T1000 (cell line): ENCODE measurements around the gene RNF157.

Experiments
- DNase-seq: peaks from one replicate; lab custom pipeline; 2025; ENCODE audit warnings: mixed read lengths; lab: John Stamatoyannopoulos, UW

The RNF157 gene

DNA sequence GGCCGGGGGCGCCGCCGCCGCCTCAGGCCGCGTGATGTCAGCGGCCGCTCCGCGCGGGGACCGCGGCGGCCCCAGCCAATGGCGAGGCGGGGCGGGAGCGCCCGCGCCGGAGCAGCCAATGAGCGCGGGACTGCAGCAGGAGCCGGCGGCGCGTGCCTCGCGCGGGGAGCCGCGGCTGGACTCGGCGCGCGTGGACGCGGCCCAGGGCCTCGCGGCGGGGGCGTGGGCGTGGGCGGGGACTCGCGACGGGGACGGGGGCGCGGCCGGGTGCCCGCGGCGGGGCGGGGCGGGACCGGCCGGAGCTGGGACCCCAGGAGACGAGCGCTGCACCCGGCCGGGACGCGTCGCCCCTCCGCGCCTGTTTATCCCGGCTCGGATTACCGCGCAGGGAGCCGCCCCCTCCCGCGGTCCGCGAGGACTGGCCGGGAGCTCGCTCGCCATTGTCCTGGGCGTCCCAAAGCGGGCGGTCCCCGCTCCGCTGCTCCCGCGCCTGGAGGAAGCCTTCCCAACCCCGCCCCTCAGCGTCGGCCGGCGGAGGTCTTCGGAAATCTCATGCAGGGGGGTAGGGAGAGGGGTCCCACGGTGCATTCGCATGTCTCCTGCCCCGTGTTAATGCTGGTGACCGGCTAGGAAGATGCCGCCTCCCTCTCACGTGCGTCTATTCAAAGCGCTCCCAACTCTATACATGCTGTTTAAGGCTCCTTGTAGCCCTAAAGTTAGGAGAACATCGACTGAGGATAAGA lies at the start of gene RNF157:
RNF157 (minus strand) TSS at position 33 of the 743 bp plus-strand sequence. CDS start 253 bp downstream, outside the sequence.
- DNase-seq: peak; percentile 14

DNA sequence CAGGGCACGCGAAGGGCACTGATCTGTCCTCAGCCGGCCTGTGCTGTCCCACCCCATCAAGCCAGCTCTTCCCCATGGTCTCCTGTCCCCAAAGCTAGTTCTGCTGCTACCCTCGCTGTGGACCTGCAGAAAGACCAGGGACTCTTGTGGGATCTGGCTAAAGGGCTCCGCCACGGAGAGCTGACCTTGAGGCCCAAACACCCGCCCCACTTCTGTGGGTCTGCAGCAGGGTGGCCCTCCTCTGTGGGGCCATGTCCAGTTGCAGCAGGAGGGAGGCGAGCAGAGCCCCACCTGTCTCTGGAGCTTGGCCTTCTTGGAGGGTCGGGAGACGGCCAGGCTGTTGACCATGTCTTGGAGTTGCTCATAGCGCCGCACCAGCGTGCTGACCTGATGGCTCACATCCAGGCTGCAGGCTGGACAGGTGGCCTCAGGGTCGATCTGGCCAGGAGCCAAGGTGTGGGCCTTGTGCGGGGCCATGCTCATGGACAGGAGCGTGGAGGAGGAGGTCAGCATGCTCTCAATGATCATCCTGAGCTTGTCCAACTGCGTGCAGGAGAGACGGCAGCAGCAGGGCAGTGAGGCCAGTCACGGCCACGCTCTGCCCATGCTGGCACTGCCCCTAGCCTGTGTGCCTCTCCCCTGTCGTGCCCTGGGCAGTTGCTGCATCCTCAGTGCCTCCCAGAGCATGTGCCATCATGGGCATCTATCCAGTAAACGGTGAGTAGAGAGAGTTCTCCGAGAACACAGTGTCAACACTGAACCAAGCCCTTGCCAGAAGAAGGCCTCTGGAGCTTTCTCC lies 41.5 kb upstream of the RNF157 start:
- DNase-seq: no peak

DNA sequence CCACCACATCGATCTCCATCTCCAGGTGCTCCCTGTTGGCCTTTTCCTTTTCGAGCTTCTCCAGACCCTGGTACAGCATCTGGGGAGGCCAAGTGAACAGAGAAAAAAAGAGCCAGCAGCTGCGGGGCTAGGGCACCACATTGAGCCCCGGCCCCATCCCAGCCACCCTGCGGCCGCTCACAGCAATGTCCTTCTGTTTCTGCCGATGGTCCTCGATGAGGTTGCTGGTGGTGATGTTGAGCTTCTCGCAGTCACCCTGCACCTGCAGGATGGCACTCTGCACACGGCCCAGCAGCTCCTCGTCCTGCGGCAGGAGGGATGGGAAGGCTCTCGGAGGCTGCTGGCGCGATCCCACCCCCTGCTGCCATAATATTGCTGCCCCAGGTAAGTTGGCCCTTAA lies 40.4 kb upstream of the RNF157 start:
- DNase-seq: no peak

DNA sequence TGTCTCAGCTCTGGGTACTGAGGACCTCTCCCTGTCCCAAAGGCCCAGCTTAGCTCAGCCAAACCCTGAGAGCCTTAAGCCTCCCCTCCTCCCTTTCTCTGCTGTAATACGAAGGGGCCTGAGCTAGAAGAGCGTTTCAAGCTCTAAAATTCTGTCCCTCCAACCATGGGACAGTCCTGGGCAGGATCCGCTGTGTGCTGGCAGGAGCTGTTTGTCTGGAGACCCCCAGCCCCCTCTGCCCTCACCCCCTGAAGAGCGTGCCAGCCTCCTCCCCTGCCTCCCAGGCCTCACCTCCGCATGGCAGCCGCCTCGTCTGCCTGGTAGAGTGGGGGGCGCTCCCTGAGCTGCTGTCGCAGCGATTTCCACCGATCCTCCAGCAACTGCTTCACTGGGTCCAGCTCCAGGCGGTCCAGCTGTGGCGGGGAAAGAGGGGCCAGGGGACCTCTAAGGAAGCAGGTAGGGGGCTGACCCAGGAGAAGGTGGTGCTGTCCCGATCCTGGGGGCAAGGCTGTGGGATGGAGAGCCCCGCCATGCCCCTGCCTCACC lies 39.5 kb upstream of the RNF157 start:
- no peak for DNase-seq

DNA sequence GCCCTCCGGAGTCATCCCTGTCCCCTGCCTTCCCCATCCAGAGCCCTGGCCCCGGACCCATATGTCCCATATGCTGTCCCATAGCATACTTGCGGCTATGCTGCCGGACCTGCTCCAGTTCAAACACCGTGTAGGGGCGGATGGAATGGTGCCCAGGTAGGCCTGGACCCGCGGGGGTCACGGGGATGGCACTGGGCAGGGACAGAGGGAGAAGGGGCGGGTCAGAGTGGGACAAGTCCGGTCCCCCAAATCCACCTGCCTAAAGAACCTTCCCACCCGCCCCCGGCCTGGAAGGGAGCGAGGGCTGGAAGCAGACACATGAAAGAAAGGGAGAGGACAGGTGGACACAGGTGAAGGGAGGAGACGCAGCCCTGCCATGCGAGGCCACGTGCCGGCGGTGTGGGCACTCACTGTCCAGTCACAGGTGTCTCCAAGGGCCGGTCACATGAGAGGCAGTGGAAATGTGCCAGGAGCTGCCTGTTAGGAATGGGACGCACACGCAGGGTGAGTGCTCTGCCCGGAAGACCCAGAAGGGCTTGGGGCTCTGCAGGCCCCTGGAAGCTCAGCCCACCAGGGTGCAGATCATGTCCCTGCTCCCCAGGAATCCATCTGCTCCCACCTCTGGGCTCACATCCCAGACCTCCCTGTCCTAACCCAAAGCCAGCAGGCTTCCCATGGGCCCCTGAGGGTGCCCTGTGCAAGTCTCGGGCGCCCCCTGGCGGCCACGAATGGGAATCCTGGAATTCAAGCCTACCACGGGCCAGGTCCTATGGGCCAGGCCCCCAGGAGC lies 38.9 kb upstream of the RNF157 start:
- DNase-seq: peak; percentile 77

DNA sequence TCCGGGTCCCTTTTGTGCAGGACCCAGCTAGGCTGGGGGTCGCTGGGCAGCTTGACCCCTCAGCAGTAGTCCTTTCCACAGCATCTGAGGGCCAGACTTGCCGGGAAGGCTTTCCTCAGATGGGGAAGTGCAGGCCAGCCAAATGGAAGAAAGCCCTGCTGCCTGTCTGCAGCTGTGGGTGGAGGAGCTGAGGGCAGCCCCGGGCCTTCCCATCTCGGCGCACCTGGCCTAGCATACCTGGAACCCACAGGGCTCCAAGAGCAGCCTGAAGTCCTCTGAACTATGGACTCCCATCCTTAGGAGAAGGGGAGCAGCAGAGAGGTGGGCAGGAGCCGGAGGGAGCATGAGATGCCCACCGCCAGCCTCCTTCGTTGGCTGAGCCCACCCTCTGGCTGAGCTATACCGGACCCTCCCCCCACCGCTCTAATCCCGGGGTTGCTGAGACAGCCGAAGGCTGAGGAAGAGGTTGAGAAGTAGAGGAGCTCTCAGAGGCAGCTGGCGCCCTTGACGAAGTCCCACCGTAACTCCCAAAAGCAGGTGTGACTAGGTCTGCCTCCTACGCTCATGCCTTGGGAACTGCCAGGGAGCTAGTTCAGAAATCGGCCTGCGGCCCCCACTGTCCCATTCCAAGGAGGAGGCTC lies 38.1 kb upstream of the RNF157 start:
- DNase-seq: no peak

DNA sequence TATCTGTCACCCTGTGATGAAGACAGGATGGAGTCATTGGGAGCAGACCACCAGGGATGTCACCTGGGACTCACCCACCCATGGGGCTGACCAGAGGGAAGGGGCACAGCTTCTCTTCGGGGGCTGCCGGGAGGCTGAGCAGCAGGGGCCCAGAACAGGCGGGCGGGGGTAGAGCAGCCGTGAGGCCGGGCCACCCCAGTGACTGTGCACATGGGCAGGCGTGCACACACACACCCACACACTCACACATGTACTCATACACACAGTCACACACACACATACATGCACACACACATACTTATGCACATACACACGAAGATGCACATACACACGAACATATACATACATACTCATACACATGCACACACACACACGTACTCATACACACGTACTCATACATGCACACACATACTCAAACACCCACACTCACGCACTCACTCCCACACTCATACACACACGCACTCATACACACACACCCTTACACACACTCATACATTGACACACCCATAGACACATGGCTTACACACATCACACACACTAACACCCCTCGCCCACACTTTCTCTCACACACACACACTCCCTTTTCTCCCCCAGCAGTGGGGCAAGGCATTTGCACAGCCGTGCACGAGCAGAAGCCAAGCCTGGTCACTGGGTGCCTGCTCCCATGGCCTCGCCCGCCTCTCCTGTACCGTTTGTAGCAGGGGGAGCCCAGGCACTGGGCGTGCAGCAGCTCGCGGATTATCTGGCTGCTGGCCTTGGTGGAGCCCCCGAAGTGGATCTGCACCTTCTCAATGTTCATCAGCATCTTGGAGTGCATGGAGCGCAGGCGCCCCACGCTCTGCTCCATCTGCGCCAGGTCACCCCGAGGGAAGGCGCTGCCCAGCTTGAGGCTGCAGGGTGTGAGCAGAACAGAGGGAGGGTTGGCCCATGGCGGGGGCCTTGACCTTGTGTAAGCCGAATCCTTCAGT lies 37.3 kb upstream of the RNF157 start:
- DNase-seq: no peak

DNA sequence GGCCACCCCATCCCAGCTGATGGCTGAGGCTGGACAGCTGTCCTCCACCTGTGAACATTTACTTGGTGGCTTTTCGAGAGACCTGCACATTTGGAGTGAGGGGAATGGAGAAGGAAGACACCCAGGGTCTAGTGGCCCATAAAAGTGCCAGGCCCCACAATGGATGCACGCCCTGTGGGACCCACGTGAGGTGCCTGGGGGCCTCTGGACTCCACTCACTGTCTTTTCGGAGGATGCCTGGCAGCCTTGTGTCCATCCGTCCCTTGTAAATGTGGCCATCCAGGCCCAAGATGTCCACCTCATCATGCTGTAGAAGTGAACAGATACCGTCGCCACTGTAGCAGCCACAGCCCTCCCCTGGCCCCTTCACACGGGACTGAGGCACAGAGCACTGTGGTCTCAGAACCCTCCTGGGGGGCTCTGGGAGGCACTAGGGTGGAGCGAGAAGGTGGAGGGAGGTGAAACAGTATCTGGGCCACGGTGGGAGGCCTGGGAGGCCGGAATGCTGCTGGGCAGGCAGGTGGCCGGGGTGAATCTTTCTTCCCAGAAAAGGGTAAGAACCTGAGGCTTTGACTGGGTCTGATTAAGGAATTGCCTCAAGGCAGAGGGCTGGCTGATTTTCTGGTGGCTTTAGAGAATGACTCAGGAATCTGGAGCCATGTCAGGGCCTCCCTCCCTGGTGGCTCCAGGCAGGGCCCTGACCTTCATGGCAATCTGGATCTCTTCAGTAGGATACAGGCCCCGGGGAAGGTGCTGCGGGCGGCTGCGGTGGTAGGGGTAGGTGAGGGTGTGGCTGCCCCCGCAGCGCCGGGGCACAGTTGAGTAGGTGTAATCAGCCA lies 36.4 kb upstream of the RNF157 start:
- peak; percentile 54 for DNase-seq

DNA sequence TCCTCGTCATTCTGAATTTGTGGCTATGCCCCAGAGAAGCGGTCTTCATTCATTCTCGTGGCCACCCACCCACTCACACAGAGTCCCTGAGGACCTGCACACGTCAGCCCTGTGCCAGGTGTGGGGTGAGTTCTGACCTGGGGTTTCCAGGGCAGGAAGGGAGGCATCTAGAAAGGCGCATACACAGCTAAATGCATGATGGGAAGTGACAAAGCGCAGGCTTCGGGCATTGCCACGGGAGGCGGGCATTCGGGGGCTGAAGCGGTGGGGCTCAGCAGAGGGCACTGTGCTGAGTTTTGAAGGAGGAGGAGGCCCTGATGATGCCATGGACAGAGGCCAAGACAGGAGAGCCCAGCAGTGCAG lies 35.8 kb upstream of the RNF157 start:
- no peak for DNase-seq

DNA sequence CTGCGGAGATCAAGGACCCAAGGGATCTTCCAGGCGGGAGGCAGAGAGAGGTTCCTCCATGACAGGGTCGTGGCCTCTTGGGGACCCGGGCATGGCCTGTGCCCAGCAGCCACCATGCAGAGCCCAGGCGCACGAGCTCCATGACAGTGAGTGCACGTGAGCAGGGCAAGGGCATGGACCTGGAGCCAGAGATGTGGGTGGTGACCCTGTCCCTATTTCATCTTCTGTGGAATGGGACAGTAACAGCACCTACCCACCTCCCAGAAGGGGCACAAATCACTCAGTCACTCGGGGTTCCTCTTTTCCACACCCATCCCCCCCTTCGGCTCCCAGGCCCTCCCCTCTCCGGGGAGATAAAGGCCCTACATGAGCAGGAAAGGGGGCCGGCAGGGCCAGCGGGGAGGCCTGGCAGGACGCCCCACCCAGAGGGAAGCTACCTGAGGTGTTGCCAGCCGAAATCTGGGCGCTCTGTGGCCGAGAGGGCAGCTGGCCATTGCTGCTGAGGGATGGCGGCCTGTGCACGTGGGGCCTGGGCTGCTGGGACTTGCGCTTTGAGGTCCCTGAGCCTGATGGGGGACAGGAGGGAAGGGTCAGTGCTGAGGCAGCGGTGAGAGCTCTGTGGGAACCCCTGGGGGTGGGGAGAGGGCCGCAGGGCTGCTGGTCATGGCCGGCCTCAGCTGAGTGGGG lies 35.2 kb upstream of the RNF157 start:
- no peak for DNase-seq

DNA sequence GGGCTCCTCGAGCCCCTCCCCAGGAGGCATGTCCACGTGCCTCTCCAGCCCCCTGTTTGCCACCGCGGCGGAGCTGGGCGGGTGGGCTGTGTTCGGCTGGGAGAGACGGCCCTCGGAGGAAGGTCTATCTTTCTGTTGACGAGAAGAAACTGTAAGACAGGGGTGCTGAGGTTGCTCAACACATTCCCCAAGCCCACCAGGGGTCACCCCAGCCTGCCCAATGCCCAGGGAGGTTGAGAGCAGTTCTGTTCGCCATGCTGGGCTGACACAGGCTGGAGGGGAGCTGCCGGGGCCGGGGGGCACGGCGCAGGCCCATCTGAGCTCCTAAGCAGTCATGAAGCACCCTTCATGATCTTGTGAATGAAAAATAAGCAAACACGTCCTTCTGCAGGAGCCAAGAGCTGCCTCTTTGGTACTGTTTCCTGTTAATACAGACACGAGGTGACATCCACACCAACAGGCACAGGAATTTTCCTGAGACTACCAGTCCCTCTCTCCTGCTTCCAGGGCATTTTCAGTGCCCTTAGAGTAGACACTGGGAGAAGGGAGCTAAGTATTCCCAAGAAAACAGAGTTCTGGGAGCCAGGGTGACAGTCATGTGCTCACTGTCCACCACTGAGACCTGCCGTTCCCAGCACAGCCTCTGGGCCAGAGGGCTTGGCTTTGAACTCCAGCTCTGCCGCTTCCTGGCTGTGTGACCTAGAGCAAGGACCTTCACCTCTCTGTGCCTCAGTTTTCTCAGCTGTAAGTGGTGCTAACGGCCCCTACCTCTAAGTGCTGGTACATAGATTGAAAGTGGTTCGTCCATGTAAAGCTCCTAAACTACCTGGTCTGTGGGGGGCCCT lies 34.0 kb upstream of the RNF157 start:
- DNase-seq: no peak

DNA sequence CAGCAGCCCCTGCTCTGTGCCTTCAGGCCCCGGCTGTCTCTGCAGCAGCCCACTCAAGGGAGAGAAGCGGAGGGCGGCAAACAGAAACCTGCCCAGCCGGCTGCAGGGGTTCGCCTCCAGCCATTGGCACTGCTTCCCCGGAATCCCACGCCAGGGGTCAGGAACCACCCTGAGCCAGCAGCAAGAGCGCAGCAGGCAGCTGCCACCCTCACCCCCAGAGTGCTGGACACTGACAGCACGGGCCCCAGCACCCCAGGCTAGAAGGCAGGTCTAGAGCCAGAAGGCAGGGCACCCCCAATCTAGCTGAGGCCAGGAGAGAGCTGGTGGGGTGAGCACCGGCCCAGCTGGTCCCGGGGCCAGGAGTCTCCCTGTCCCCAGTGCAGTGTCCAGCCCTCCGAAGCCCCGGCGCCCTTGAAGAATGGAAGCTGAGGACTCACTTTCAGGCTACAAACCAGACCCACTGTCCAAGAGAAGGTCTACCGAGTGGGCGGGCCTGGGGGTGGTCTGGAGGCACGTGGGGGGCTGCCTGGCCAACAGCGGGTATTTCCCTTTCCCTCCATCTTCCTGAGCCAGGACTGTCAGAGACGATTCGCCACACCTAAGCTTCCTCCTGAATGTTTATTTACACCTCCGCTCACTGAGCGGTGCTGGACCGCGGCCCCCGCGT lies 33.3 kb upstream of the RNF157 start:
- no peak for DNase-seq

DNA sequence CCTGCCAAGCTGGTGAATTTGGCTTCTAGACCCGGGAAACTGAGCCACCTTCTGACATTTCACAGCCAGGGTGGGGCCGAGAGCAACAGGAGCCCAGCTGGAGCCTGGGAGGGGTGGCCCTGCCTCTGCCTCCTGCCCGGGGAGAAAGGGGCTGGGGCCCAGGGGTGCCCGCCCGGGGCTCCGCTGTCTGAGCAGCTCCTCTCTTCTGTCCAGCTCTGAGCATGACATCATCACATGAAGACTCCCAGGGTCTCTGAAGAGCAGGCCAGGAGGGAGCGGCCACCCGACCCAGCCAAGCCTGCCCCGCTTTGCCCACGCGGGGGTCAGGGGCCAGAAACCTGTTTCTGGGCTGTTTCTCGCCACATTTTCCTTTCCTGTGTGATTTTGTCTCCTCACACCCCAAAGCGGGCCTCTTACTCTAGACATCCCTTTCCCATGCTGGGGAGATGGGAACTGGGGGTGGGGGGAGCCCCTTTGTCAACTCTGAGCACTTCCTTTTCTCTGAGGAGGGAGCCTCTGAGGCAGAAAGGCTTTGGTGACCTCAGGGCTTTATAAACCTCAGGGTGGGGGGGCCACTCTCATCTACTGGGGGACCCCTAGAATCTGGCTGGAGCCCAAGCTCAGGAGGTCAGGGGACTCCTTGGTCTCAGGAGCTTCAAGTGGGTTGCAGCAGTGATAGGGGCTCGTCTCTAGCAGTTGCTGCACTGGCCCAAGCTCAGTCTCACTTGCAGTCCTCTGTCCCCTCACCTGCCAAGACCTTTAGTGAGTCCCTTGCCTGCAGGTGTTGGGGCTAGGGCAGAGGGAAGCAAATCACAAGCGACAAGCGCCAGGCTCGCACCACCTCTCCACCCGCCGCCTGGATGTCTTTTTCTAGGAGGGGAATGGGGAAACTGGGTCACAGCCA lies 32.5 kb upstream of the RNF157 start:
- DNase-seq: no peak

DNA sequence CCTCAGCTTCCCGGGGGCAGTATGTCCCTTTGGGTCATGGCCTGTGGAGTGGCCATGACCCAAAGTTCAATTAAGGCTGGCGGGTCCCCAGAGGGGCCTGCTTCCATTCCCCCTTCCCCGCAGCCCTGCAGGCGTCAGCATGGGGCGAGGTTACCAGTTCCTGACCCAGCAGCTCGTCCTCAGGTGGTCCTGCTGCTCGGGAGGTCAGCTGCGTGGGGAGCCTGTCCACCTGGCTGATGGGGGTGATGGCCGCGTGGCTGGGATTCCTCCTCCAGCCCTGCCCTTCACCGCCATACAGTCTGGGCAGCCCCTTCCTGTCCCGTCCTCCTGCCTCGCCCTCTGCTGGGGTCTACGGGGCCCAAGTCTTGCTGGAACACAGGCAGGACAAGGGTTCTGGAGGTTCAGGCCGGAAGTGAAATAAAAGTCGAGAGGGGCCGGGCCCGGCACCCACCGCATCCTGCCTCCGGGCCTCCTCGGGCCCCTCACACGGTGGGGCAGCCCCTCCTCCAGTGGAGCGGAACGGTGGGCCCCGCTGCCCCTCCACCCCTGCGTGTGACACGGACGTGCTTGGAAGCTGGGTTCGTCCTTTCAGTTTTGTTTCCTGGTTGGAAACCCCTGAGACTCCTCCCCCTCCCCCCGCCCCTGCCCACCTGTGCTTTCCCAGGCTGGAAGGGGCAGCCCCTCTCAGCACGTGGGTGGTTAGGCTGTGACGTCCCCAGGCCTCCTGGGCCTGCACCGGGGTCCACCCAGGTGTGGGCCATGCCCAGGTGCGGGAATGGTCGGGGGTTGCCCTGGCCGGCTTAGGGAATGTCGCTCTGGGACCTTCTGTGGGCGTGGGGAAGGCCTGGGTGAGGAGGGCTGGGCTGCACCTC lies 31.6 kb upstream of the RNF157 start:
- no peak for DNase-seq
